GM18951 (cell line): Measurements from ENCODE around the gene REC114.
"Not testable (repeated sequence)": the region's sequence is repeated elsewhere in the genome, so short reads cannot be mapped to it uniquely, and the experiment has no call there.

ENCODE experiments used
- POLR2A ChIP-seq: IDR thresholded peaks from 4 replicates; pipeline ENCODE4 v1.6.1; 2011; ENCODE audit warnings: mild to moderate bottlenecking; ENCODE audit not compliant: insufficient read length, insufficient read depth; ENCODE audit errors: extremely low read depth
- in situ Hi-C: fragments of 300-500 bp; cut with MboI; formaldehyde crosslinking; loops from one replicate; pipeline ENCODE4 v1.12.0; 2022; ENCODE audit warnings: low sequenced_read_pairs, mixed read lengths, inconsistent platforms; ENCODE audit not compliant: unreplicated experiment

The REC114 gene

GRCh38 chr15:73569361-73569760 is 126.4 kb downstream of the REC114 start:
- no peak for TF ChIP-seq POLR2A
- in situ Hi-C loops, result no loop called here

- no peak for TF ChIP-seq POLR2A
- in situ Hi-C loops, result no loop called here
These were observed 127.5 kb downstream of the REC114 start for GRCh38 chr15:73570355-73571032.

GRCh38 chr15:73571346-73571745 is 128.4 kb downstream of the REC114 start:
- in situ Hi-C loops, result no loop called here

GRCh38 chr15:73572296-73572695 is 129.3 kb downstream of the REC114 start:
- in situ Hi-C loops, result no loop called here
- no peak for TF ChIP-seq POLR2A

More at GRCh38 chr15:73571346-73571745, 128.4 kb downstream of the REC114 start:
- TF ChIP-seq POLR2A, result no peak

- TF ChIP-seq POLR2A, result no peak
- in situ Hi-C loops, result no loop called here
These were observed 130.1 kb downstream of the REC114 start for GRCh38 chr15:73573037-73573436.

DNA sequence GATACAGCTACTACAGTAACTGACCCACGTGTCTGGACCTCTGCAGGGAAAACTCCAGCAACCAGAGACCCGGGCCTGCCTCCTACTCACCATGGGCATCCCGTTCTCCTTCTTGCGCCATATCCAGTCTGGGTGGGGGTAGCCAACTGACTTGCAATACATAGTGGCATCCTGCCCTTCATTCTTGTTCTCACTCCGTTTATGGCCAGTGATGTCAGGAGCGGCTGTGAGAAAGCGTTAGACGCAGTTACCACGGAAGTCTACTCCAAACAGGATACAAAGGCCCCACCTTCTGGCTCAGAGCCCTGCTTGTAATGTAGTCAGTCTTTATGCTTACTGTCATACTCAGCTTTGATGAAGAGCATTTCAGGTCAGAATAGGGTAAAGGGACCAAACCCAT is 130.6 kb downstream of the REC114 start:
- TF ChIP-seq POLR2A, result no peak
- in situ Hi-C loops, result no loop called here

GRCh38 chr15:73575636-73576247 is 132.8 kb downstream of the REC114 start:
- TF ChIP-seq POLR2A, result no peak
- in situ Hi-C loops, result no loop called here

DNA sequence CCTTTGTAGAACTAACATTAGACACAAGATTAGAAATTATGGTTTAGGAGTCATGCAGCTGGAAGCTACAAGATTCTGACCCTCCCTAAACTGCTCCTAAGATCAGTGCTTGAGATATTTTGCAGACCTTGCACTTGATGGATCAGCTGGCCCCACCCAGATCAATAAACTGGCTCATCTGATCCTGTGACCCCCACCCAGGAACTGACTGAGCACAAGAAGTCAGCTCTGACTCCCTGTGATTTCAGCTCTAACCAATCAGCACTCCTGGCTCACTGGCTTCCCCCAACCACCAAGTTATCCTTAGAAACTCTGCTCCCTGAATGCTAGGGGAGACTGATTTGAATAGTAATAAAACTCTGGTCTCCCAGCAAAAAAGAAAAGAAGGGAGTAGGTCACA is 134.6 kb downstream of the REC114 start:
- in situ Hi-C loops, result not testable (repeated sequence)

DNA sequence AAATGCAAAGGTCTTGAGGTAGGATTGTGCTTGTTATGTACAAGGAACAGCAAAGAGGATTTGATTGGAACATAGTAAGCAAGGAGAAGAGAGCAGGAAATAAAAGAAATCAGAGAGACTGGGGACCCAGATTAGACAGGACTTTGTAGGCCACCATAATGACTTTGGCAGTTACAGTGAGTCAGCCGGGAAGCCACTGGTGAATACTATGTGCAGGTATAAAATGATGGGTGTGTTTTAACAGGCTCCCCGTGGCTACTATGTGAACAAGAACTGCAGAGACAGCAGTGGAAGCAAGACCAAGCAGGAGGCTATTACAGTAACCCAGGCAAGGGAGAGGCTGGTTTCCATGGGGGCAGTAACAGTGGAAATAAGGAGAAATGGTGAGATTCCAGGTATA is 135.1 kb downstream of the REC114 start:
- in situ Hi-C loops, result no loop called here
- no peak for TF ChIP-seq POLR2A

DNA sequence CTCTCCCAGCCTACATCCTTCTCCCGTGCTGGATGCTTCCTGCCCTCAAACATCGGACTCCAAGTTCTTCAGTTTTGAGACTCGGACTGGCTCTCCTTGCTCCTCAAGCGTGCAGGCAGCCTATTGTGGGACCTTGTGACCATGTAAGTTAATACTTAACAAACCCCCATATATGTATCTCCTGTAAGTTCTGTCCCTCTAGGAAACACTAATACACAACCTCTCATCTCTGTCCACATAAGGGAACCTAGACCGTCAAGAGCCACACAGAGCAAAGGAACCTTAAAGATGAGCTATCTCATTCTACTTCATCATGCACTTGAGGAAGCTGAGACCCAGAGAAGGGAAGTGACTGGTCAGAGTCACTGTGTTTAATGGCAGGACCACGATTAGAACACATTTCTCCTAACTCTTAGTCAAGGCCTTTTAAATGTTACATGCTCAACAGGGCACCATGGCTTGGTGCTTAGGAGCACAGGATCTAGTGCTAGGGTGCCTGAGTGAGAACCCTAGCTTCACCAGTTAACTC is 140.0 kb downstream of the REC114 start:
- in situ Hi-C loops, result no loop called here
- TF ChIP-seq POLR2A, result no peak

GRCh38 chr15:73583544-73583943 is 140.6 kb downstream of the REC114 start:
- no peak for TF ChIP-seq POLR2A
- in situ Hi-C loops, result no loop called here

DNA sequence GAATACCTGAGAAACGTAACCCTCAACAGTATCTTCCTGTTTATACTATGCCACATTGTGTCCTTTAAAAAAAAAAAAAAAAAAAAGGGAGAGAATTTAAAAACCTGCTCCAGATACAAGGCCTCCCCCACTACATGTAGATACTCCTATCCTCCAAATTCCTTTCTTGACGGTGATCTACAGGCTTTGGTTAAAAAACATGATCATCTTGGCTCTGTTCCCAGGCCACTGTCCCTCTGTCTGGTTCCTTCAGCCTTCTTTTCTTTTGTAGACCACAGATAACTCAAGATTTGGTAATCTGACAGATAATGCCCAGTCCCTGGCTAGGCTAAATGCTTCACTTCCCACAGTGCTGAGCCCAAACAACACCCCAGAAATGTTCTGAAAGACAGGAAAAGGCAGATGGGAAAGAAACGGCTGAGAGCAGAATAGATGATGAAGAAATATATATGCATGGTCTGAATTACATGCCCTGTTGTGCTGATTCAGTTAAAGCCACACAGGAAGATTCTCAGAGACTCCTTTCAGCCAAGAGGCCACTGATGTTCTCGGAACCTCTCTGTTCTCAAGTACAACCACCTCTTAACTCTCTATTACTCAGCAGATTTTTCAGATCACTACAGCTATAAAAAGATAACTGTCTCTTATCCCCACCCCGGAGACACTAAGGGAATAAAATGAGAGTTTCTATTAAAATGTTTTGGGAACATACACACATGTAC is 141.9 kb downstream of the REC114 start:
- TF ChIP-seq POLR2A, result no peak

GRCh38 chr15:73585871-73586654 is 143.1 kb downstream of the REC114 start:
- in situ Hi-C loops, result no loop called here
- TF ChIP-seq POLR2A, result no peak

More for the DNA sequence above, 141.9 kb downstream of the REC114 start:
- in situ Hi-C loops, result no loop called here
